ENCODE data around the gene FIBCD1. TPM values are rescaled to one million over a fixed set of nuclear protein-coding genes. Genes with fewer than 3 reads are reported as not detected.

FIBCD1 gene
- total and polyA plus RNA-seq, 2 experiments from 2014 or later: 20.2 to 23.7 TPM

DNA sequence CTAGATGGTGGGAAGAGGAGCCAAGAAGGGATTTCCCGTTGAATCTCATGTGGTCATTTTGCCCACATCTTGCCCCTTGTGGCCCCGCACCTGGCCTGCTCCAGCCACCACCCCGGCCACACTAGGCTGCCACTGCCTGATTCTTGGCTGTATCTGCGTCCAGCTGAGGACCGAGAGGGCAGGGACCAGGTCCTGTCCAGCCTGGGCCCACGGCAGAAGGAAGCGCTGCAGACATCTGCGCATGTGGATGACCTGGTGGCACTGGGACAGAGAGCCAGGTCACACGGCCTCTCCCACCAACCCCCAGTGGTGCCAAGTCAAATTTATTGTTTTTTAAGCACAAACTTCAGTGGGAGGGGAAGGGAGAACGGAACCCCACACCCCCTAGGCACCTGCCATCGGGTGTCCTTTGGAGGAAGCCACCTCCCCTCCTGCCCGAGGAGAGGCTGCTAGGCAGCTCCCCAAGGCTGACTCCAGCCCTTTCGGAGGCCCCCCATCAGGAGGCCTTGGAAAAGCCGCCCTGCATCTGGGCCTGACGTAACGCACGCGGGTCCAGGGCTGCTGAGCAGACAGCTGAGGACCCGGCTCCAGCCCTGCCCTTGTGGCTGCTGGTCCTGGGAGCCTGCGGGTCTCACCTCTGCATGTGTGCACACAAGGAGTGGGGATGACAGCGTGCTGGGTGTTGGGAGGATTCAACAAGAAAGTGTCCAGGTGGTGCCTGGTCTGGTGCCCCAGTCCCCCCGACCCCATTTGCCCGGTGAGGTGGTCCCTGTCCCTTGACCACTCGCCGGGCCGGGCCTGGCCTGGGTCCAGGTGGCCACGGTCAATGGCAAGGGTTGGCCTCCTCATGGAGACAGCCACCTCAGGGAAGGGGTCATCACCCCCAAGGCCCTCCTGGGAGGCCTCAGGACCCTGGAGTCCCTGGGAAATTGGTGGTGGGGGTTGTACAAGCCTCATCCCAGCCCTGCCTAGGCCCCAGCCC is 36.6 kb downstream of the FIBCD1 start:
- Histone ChIP-seq H3K27me3 (replicated peaks; ENCODE audit: insufficient read depth) (no peaks in the 10 kb centered on the region), H3K27ac (no peak overlapping the region), H3K4me2 (ENCODE audit: unreplicated experiment) (no peak overlapping the region), H3K79me2 (ENCODE audit: insufficient read depth) (no peaks in the 10 kb centered on the region), H3K4me3 (no peak overlapping the region), H3K9me3 (ENCODE audit: low read depth) (no peaks in the 10 kb centered on the region), H2AFZ (no peak overlapping the region), H3K9me2 (ENCODE audit: insufficient read depth) (no peaks in the 10 kb centered on the region), H3F3A (ENCODE audit: insufficient read depth) (no peaks in the 10 kb centered on the region), H3K9ac (no peak overlapping the region), H3K36me3 (ENCODE audit: low read depth) (no peaks in the 10 kb centered on the region), H3K4me1 (ENCODE audit: insufficient read depth) (no peaks in the 10 kb centered on the region), H4K20me1 (ENCODE audit: insufficient read depth) (no peaks in the 10 kb centered on the region)
- WGBS, 2 experiments (ENCODE audit: low coverage in 1 of 2, low lambda C conversion rate in 2 of 2, missing lambda C conversion rate in 2 of 2): 51 to 58% methylated on average over 26 to 27 of the region's 27 CpGs
- TF ChIP-seq EZH2 (IDR thresholded peaks at IDR 0.05; ENCODE audit: insufficient read depth, poor library complexity, severe bottlenecking): no peak
- no peak for TF ChIP-seq EZH2phosphoT487 (IDR thresholded peaks at IDR 0.05; ENCODE audit: insufficient read depth, low read depth)
- no peak for DNase-seq
- in situ Hi-C loops (cut with MboI): no loop called here

DNA sequence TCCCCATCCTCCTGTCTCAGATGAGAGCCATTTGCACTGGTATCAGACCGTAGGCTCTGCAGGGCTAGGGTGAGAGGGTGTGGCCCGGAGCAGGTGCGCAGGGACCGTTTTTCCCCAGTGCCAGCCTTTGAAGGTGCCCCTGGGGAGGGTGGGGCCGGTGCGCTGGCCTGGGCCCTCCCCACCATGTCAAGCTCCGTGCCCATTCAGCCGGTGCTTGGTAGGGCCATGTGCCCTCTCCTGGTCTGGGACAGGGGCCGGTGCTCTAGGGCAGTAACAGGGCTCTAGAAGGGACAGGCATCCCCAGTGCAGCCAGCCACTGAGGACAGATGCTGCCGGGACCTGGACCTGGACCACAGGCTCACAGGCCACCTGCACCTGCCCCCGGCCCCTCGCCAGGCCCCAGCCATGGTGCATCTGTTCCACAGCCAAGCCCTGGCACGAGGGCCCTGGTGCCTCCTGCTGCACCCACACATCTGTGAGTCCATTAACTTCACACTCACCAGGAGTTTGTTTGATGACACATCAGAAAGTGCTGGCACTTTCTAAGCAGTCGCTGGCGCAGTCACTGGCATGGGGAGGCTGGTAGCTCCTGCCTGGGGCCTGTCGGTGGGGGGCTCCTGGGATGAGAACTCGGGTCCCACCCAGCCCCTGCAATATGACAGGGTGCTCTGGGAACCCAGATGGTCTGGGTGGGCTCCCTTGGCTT is 37.4 kb downstream of the FIBCD1 start:
- Histone ChIP-seq H3K79me2 (ENCODE audit: insufficient read depth) (no peaks in the 10 kb centered on the region), H4K20me1 (ENCODE audit: insufficient read depth) (no peaks in the 10 kb centered on the region), H3F3A (ENCODE audit: insufficient read depth) (no peaks in the 10 kb centered on the region), H3K9me3 (ENCODE audit: low read depth) (no peaks in the 10 kb centered on the region), H3K4me1 (ENCODE audit: insufficient read depth) (no peaks in the 10 kb centered on the region), H3K27me3 (replicated peaks; ENCODE audit: insufficient read depth) (no peaks in the 10 kb centered on the region), H3K36me3 (ENCODE audit: low read depth) (no peaks in the 10 kb centered on the region), H2AFZ (no peak overlapping the region), H3K9me2 (ENCODE audit: insufficient read depth) (no peaks in the 10 kb centered on the region), H3K9ac (no peak overlapping the region), H3K27ac (no peak overlapping the region), H3K4me3 (no peak overlapping the region), H3K4me2 (ENCODE audit: unreplicated experiment) (no peak overlapping the region)
- TF ChIP-seq EZH2 (IDR thresholded peaks at IDR 0.05; ENCODE audit: insufficient read depth, poor library complexity, severe bottlenecking) (no peak), EZH2phosphoT487 (IDR thresholded peaks at IDR 0.05; ENCODE audit: insufficient read depth, low read depth) (no peak)
- peak; percentile 77 for DNase-seq
- 52 to 54% methylated on average over 16 of the region's 17 CpGs for WGBS, 2 experiments (ENCODE audit: low coverage in 1 of 2, low lambda C conversion rate in 2 of 2, missing lambda C conversion rate in 2 of 2)
- in situ Hi-C loops (cut with MboI): no loop called here

DNA sequence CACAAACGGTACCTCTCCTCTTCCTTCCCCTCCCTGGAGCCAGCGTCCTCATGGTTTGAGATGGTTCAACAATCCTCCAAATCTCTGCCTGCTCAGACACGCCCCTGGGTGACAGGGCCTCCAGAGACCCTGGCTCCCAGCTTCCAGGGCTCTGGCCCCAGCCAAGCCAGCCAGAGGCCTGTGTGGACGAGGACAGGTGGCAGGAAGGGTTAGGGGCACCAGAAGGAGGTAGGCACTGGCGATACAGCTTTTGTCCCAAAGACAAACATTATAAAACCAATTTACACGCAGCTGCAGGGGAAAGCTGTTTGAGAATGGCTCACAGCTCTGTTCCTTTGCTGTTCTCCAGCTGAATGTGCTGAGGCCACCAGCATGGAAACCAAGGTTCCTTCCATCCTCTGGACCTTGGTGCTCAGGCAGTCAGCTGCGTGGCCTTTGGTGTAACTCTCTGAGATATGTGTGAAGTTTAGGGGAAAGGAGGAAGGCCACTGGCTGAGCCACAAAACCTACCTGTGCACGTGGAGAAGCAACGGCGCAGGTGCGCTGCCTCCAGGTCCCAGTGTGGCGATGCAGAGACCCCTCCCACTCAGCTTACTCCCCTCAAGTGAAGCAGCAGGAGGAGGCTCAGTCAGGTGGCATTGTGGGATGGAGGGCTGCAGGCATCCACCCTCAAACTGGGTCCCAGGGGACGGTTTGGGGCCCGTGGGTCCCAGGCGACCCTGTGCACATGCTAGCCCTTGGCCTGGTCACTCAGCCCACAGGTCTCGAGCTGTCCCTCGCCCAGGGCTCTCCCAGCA is 38.1 kb downstream of the FIBCD1 start:
- H3K79me2 ChIP-seq (ENCODE audit: insufficient read depth): no peaks in the 10 kb centered on the region
- no peaks in the 10 kb centered on the region for H3K27me3 ChIP-seq (replicated peaks; ENCODE audit: insufficient read depth)
- in situ Hi-C loops (cut with MboI): no loop called here
- no peaks in the 10 kb centered on the region for H3K9me3 ChIP-seq (ENCODE audit: low read depth)
- WGBS, 2 experiments (ENCODE audit: low coverage in 1 of 2, low lambda C conversion rate in 2 of 2, missing lambda C conversion rate in 2 of 2): 78 to 79% methylated on average over 17 of the region's 17 CpGs
- H3K4me1 ChIP-seq (ENCODE audit: insufficient read depth): no peaks in the 10 kb centered on the region
- H3K4me3 ChIP-seq: no peak overlapping the region
- H4K20me1 ChIP-seq (ENCODE audit: insufficient read depth): no peaks in the 10 kb centered on the region
- H2AFZ ChIP-seq: no peak overlapping the region
- H3K27ac ChIP-seq: no peak overlapping the region
- H3K36me3 ChIP-seq (ENCODE audit: low read depth): no peaks in the 10 kb centered on the region
- H3K9me2 ChIP-seq (ENCODE audit: insufficient read depth): no peaks in the 10 kb centered on the region
- no peak overlapping the region for H3K9ac ChIP-seq
- no peaks in the 10 kb centered on the region for H3F3A ChIP-seq (ENCODE audit: insufficient read depth)
- TF ChIP-seq EZH2phosphoT487 (IDR thresholded peaks at IDR 0.05; ENCODE audit: insufficient read depth, low read depth) (no peak), EZH2 (IDR thresholded peaks at IDR 0.05; ENCODE audit: insufficient read depth, poor library complexity, severe bottlenecking) (no peak)
- H3K4me2 ChIP-seq (ENCODE audit: unreplicated experiment): no peak overlapping the region
- DNase-seq: no peak
